BJ (cell line): ENCODE data around the gene C19orf25. TPM values are rescaled to one million over a fixed set of nuclear protein-coding genes. Genes with fewer than 3 reads are reported as not detected.

ENCODE experiments used
- CTCF ChIA-PET: fragments of 350-600 bp; formaldehyde crosslinking; extraction: SDS; loops from one replicate; lab custom pipeline; 2021; ENCODE audit warnings: antibody characterized with exemption, inconsistent platforms; lab: Yijun Ruan, JAX
- POLR2A ChIA-PET: fragments of 300-600 bp; sonication (Branson Sonifier 250); formaldehyde crosslinking; extraction: SDS; loops from one replicate; lab custom pipeline; 2021; ENCODE audit warnings: antibody characterized with exemption; lab: Charles Lee
- DNase-seq: peaks from one replicate; pipeline ENCODE4 v3.0.0-alpha.2; 2011; ENCODE audit warnings: low read depth
- H3K27me3 ChIP-seq: 2 replicates; pipeline ENCODE4 v1.6.0; 2011; ENCODE audit warnings: low read length; ENCODE audit not compliant: control insufficient read depth, insufficient read depth
- H3K36me3 ChIP-seq: 2 replicates; pipeline ENCODE4 v1.5.1; 2011; ENCODE audit warnings: low read length; ENCODE audit not compliant: control insufficient read depth, insufficient read depth
- H3K4me3 ChIP-seq: 2 replicates; pipeline ENCODE4 v1.5.1; 2011; ENCODE audit warnings: low read depth, mild to moderate bottlenecking, control low read depth, low read length
- polyA minus RNA-seq: library from RNA; depleted of rRNA, polyadenylated mRNA; stranded (reverse); fragments of >200 nt; gene quantifications from 2 replicates; pipeline ENCODE4 v1.2.3, GENCODE V29; 2011; rRNA and poly(A)+ RNA removed
- polyA plus RNA-seq: library from polyadenylated mRNA; depleted of rRNA; stranded (reverse); fragments of >200 nt; gene quantifications from 2 replicates; pipeline ENCODE4 v1.2.3, GENCODE V29; 2011; rRNA removed
- TF ChIP-seq, protein P1 (sequence below): IDR thresholded peaks from 2 replicates; pipeline ENCODE4 v1.5.1; 2011; ENCODE audit warnings: low read depth, mild to moderate bottlenecking, control low read depth, inconsistent platforms, low read length, moderate library complexity; ENCODE audit not compliant: insufficient read depth

Gene C19orf25
- polyA plus RNA-seq, result 23.9 and 32.6 TPM in 2 replicates
- 6.6 and 9.6 TPM in 2 replicates for polyA minus RNA-seq

DNA sequence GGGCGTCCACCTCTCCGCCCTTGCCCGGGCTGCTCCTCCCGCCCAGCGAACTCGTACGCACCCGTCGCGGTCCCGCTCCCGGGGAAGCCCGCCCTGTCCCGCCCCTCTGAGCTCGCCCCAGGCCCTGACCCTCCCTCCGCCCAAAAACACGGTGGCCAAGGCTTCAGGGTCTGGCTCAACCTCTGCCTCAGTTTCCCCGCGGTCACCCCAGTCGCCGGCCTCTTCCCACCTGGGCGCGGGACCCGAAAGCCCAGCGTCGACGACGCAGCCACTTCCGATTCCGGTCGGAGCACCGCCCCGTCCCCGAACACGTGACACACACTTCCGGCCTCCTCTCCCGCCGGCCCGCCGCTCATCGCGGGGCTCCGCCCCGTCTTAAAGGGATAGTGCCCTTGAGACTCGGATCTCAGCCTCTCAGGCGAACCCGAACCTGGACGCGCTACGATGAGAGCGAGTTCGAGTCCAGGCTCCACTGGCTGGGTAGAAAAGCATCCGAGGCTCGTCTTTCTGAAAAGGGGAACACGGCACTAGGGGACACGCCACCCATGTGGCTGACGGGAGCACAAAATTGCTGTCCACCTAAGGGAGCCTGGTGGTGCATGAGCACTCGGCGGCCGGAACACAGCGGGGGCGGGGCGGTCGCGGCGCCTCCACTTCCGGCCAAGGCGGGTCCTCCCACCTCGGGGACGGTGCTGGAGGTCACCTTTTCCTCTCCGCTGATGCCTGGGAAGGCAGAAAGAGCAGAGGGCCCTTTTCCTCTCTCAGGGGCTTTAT lies at the start of gene C19orf25:
C19orf25 (minus strand) TSS at position 282 of the 774 bp plus-strand sequence. CDS start 312 bp downstream, outside the sequence.
- CTCF ChIA-PET, result interaction anchor here (1.7 kb wide), 1 partner anchor 12 kb away, joined by 5 read pairs; no protein-coding TSS in a partner anchor
- DNase-seq, result peak; percentile 64
- POLR2A ChIA-PET, result no interaction called here

DNA sequence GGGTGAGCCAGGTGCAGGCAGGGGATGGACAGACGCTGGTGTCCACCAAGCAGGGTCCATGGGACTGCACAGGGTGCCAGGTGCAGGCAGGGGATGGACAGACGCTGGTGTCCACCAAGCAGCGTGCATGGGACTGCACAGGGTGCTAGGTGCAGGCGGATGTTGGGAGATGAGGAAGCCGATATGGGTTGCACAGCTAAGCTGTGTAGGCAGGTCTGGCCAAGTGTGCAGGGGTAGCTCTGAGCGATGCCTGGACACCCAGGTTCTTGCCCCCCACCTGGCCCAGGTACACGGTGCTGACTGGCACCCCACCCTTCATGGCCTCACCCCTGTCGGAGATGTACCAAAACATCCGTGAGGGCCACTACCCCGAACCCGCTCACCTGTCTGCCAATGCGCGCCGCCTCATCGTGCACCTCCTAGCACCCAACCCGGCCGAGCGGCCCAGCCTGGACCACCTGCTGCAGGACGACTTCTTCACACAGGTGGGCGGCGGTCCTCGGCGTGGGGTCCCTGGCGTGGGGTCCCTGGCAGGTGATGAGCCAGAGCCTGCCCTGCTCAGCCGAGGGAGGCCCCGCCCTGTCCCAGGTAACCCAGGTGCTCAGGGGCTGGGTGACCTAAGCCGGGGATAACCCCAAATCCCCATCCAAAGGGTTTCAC lies 48.8 kb upstream of the C19orf25 start:
- CTCF ChIA-PET, result no interaction called here
- H3K27me3 ChIP-seq, result peaks cover 16% of the 10 kb centered on the region
- POLR2A ChIA-PET, result no interaction called here
- H3K4me3 ChIP-seq, result no peak overlapping the region
- H3K36me3 ChIP-seq, result no peaks in the 10 kb centered on the region
- TF ChIP-seq, protein P1, sequence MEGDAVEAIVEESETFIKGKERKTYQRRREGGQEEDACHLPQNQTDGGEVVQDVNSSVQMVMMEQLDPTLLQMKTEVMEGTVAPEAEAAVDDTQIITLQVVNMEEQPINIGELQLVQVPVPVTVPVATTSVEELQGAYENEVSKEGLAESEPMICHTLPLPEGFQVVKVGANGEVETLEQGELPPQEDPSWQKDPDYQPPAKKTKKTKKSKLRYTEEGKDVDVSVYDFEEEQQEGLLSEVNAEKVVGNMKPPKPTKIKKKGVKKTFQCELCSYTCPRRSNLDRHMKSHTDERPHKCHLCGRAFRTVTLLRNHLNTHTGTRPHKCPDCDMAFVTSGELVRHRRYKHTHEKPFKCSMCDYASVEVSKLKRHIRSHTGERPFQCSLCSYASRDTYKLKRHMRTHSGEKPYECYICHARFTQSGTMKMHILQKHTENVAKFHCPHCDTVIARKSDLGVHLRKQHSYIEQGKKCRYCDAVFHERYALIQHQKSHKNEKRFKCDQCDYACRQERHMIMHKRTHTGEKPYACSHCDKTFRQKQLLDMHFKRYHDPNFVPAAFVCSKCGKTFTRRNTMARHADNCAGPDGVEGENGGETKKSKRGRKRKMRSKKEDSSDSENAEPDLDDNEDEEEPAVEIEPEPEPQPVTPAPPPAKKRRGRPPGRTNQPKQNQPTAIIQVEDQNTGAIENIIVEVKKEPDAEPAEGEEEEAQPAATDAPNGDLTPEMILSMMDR, result no peak
- DNase-seq, result no peak

More for the DNA sequence above, at the start of gene C19orf25:
- no peaks in the 10 kb centered on the region for H3K27me3 ChIP-seq
- TF ChIP-seq, protein P1, result no peak
- H3K36me3 ChIP-seq, result peaks cover 6% of the 10 kb centered on the region
- H3K4me3 ChIP-seq, result peak within 1 kb of the TSS; percentile 99

DNA sequence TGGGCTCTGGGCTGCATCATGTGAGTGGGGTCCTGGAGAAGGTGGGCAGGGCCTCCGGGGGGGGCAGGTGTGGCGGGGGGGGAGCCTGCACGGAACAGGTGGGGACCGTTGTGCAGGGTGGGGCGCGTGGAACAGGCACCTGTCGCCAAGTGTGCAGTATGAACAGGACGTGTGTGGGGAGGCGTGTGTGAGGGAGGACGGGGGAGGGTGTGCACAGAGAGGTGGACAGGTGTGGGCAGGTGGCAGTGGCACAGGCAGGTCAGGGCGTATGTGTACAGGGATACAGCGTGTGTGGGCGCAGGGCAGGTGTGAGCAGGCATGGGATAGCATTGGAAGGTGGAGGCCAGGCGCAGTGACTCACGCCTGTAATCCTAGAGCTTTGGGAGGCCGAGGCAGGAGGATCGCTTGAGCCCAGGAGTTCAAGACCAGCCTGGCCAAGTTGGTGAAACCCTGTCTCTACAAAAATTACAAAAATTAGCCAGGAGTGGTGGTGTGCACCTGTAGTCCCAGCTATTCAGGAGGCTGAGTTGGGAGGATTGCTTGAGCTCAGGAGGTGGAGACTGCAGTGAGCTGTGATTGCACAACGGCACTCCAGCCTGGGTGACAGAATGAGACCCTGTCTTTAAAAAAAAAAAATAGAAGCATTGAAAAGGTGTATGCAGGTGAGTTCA lies 48.1 kb upstream of the C19orf25 start:
- peaks cover 16% of the 10 kb centered on the region for H3K27me3 ChIP-seq
- DNase-seq, result no peak
- H3K4me3 ChIP-seq, result no peak overlapping the region
- POLR2A ChIA-PET, result no interaction called here
- no peaks in the 10 kb centered on the region for H3K36me3 ChIP-seq
- TF ChIP-seq, protein P1, result no peak
- CTCF ChIA-PET, result no interaction called here

DNA sequence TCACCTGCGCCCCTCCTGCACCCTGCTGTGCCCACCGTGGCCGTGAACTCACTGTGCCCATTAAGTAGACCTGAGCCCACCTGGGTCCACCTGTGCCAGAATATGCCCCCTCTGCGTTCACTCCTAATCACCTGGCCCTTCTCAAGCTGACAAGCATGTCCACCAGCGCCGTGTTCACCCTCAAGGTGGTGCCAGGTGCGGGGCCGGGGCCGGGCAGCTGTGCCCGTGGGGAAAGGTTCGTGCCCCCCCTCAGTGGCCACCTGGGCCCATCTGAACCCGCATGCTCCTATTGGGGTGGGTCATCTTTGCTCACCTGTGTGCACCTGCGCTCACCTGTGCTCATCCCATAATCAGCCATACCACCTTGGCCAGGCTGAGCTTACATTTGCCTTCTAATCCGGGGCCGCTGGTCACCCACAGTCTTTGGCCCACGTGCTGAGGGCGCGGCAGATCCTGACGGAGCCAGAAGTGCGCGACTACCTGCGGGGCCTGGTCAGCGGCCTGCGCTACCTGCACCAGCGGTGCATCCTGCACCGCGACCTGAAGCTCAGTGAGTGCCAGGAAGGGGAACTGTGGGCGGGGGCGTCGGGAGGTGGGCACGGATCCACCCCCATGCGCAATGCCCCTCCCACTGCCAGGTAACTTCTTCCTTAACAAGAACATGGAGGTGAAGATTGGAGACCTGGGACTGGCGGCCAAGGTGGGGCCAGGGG lies 47.2 kb upstream of the C19orf25 start:
- DNase-seq, result no peak
- no peak overlapping the region for H3K4me3 ChIP-seq
- H3K36me3 ChIP-seq, result no peaks in the 10 kb centered on the region
- TF ChIP-seq, protein P1, result no peak
- CTCF ChIA-PET, result interaction anchor here (0.6 to 1.4 kb wide), 2 partner anchors 20 kb away, joined by 3 to 5 read pairs; no protein-coding TSS in a partner anchor
- POLR2A ChIA-PET, result no interaction called here
- peaks cover 16% of the 10 kb centered on the region for H3K27me3 ChIP-seq
